DMS79 treated with DMSO at 0.1 percent for 48 hours (cell line): ENCODE results near the gene HNRNPC.
A peak's percentile ranks its signal among the peaks of the same experiment; 100 is the strongest.
"Not testable (repeated sequence)": the region's sequence is repeated elsewhere in the genome, so short reads cannot be mapped to it uniquely, and the experiment has no call there.

Experiments
- DNase-seq: peaks from one replicate; lab custom pipeline; 2025; lab: John Stamatoyannopoulos, UW

HNRNPC gene

DNA sequence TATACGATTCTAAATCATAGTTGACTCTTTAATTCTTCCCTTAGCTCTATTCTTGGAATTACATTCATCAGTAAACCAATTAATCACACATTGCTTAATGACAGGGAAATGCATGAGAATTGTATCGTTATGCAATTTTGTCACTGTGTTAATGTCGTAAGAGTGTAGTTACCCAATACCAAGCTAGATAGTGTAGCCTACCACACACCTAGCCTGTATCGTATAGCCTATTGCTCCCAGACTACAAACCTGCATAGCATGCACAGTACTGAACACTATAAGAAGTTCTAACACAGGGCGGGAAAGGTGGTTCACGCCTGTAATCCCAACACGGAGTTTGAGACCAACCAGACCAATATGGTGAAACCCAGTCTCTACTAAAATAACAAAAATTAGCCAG lies 24.7 kb downstream of the HNRNPC start:
- DNase-seq: no peak

DNA sequence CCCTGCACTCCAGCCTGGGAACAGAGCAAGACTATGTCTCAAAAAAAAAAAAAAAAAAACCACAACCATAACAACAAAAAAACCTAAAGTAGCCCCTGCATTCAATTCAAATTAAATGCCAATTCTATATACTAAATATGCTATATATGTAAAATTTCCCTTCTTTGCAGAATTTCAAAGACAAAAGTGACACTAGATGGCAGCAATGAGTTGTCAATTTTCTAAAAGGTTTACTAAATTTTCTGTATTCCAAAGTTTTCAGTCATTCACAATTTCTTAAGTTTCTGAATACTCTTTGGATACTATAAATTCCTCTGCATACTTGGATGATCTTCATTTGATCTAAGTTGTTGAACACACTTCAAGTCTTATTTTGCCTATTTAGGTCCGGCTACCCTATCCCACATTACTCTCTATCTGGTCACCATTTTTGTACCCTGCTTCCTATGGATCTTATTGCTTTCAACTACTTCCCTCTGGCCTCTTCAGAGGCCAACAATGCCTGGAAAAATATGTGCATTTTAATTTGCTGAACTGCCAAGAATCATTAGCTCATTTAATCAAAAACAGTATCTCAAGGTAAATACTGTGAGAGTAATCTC lies 27.9 kb downstream of the HNRNPC start:
- no peak for DNase-seq

DNA sequence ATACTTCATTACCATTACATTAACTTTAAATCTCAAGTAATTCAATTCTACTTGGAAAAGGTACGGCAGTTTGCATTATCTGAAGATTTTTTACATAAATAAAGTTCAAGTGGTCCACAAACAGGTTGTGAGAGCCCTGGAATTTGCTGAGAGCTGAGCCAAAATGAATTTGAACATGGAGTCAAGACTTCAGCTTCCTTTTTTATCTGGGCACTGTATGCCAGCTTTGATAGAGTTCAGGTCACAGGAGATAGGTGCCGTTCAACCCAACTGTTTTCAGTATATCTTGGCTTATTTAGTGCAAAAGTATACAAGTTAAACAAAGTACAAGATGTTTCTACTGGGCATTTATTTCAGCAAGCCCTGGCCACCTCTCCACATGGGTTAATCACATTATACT lies 28.8 kb downstream of the HNRNPC start:
- DNase-seq: no peak

DNA sequence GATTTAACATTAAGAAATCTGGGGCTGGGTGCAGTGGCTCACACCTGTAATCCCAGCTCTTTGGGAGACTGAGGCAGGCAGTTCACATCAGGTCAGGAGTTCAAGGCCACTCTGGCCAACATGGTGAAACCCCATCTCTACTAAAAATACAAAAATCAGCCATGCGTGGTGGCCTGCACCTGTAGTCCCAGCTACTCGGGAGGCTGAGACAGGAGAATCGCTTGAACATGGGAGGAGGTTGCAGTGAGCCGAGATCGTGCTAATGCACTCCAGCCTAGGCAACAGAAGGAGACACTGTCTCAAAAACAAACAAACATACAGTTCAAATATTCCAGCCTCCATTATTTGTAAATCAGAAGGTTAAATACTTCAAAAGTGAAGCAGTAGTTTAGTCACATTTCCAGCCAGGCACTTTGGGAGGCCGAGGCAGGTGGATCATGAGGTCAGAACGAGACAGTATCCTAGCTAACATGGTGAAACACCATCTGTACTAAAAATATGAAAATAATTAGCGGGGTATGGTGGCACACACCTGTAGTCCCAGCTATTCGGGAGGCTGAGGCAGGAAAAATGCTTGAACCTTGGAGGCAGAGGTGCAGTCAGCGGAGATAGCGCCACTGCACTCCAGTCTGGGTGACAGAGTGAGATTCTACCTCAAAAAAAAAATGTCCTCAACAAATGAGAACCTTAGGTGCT lies 30.3 kb downstream of the HNRNPC start:
- DNase-seq: no peak

DNA sequence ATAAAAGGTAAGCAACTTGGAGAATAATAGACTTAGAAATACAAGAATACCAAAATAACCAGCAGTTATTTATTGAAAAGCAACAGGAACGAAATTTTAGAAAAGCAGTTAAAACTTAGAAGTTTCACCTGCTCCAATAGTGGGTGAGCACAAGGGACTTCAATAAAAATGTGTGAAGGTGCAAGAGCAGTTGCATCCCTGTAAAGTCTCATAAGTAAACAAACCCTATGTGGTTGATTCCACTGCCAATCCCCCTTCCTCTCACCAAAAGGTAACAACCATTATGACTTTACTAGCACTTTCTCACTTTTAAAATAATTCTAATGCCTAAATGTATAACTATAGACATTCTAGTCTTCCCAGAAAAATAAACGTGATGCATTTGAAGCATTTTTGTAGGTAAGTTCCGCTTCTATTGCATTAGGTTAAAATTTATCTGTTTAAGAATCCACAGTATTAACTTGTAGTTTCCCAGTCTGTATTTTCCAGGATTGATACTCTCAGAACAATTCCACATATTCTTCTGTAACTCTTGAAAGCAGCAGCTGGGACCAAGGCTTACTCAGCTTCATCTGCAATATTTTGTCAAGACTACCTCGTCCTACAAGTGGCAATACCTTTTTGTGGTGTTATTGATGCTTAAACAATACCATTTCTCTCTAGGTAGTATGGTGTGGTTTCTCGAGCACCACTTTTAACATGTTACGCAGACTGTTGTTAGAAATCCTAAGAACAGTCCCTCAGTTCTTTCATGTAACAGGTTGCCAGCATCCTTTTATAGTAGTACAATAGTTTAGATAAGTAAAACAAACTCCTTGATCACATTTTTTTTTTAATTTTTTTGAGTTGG lies 32.1 kb downstream of the HNRNPC start:
- peak; percentile 23 for DNase-seq

DNA sequence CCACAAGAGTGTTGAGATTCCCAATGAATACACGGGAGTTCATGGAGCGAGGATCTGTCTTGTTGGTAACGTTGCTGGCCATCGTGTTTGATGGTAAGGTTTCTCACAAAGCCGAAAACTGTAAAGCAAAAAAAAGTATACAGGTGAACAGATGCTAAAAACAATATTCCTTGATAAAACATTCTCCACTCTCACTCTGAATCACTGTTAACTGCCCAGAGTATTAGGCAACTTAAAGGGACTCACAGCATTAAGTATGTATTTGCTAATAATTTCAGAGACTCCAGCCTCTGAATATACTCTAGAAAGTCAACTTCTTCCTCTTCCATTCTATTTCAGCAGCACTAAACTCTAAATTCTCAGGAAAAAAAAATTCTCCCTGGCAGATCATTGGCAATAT lies 35.1 kb downstream of the HNRNPC start:
- DNase-seq: no peak

DNA sequence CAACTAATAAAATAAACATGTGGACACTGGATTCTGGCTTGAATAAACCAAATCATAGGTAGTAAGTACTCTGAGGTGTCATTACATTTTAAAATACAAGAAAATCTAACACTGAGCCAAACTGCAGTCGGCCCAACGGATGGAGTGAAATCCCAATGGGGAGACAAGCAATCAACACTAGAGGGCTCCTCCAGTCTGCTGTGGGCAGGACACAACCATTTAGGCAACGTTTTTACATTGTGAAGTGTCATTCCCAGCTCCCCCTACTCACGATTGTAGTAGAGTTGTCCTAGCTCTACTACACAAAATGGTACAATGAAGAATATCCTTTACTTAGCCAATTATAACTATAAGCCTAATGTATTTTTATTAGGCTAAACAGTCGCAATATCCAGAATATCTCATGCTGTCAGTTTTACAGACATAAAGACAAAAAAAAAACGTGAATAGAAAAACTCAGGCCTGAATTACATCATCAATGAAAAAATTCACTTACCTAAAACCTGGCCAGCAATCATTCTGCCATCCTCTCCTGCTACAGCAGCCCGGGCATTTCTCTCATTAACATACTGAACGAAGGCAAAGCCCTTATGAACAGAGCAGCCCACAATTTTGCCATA lies 35.7 kb downstream of the HNRNPC start:
- no peak for DNase-seq

DNA sequence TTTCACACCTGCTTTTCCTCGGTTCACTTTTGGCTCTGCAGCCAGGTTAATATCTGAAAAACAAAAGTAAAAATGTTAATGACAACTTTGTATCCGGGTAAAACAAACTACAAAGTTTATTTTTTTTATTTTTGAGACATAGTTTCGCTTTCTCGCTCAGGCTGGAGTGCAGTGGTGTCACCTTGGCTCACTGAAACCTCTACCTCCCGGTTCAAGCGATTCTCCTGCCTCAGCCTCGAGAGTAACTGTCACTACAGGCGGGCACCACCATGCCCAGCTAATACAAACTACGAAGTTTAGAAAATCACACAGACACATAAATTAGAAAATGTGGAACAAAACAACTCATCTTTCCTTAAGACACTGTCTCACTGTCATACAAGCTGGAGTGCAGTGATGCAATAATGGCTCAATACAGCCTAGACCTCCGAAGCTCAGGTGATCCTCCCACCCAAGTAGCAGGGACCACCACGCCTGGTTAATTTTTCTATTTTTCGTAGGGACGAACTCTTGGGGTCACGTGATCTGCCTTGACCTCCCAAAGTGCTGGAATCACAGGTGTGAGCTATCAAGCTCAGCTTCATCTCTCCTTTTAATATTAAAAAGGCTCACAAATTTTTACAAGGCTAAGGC lies 38.1 kb downstream of the HNRNPC start:
- no peak for DNase-seq

DNA sequence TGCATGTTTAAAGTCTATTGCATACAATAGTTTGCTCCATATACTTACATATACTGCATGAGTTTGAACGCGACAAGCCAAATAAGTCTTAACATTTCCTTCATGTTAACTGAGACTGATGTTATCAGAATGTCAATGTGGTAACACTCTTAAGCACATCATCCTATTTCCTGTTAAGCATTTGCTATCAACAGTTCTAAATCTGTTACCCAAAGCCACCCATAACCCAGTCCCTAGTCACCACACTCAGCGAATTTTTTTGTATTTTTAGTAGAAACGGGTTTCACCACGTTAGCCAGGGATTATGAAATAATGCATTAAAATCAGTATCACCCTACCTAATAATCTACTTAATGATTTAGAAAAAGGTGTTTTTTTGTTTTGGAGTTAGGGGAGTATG lies 39.4 kb downstream of the HNRNPC start:
- DNase-seq: no peak

DNA sequence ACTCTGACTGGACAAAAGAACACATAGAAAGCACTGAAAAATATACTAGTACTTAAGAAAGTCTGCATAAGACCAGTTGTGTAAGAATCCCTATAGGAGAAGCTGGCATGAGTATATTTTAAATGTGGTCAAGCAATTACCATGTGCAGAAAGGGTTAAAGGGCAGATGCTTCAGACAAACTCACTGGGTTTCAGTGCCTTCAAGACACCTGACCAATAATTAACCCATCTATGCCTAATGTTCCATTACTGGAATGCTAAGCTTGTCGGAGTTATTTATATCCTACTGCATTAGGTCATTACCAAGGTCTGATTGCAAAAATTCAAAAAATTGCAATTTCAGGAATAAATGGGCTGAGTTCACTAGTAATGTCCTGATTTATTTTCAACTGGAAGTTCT lies 41.3 kb downstream of the HNRNPC start:
- no peak for DNase-seq

DNA sequence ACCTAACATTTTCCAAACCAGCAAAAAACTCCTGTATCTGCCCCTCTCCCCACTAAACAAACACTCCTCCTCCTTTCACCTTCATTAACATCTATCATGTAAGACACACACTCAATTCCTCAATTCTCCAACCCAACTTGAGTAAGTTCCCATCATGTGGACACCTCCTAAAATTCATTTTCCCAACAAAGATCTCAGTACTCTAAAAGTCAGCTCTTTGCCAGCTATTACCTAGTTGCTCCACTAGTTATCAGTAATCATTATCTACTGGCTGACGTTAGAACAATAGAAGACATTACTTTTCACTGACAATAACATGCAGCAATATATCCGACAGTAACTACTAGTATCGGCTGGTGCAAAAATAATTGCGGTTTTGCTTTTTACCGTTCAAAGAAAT lies 42.1 kb downstream of the HNRNPC start:
- DNase-seq: no peak

DNA sequence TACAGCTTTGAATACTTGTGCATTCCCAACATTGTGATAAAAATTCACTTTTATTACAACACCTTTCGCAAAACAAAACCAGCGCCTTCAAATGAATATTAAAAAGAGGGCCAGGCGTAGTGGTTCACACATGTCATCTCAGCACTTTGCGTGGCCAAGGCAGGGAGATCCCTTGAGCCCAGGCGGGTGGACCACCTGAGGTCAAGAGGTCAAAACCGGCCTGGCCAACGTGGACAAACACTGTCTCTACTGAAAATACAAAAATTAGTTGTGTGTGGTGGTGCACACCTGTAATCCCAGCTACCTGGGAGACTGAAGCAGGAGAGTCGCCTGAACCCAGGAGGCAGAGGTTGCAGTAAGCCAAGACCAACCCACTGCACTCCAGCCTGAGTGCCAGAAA lies 42.8 kb downstream of the HNRNPC start:
- no peak for DNase-seq

DNA sequence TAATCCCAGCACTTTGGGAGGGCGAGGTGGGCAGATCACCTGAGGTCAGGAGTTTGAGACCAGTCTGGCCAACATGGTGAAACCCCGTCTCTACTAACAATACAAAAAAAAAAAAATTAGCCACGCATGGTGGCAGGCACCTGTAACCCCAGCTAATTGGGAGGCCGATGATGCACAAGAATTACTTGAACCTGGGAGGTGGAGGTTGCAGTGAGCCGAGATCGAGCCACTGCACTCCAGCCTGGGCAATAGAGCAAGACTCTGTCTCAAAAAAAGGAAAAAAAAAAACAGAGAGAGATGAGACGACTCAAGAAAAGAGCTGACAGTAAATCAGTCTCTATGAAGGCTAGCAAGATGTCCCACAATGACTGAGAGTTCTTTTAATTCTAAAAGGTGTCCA lies 44.1 kb downstream of the HNRNPC start:
- not testable (repeated sequence) for DNase-seq

DNA sequence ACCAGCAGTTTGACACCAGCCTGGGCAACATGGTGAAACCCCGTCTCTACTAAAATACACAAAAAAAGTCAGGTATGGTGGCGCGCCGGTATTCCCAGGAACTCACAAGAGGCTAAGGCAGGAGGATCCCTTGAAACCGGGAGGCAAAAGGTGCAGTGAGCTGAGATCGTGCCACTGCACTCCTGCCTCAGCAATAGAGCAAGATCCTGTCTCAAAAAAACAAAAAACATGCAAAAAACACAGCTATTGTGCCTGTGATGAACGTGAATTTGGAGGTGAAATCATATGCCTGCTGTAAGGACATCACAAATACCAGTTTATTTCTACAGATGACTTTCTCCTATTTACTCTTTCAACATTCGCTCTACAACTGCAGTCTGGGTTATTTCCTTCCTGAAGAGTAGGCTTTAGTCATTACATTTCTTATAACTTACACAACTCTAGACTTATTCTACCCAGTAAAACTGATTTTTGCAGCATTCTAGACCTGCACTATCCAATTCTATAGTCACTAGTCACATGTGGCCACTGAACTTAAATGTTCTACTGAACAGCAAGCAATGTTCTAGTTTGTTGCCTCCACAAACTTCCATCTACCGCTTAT lies 48.3 kb downstream of the HNRNPC start:
- no peak for DNase-seq

DNA sequence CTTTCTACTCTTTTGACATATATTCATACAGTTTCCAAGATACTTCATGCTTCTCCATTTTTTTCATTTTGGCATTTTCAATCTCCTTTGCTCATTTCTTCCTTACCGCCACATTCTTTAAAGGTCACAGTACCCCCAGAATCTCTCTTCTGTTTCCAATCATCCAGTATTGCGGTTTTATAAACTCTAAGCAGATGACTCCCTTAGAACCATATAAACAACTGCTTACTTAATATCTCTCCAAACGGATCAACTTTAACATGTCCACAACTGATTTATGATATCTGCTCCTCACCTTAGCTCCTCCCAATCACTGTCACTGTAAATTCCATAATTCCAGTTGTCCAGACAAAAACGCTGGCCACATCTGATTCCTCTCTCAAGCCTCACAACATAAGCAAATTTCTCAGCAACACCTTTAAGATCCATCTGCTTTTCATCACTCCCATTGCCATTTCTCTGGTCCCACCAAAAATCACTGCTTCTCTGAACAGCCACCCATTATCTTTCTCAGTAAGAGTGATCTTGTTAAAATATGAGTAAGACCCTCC lies 49.6 kb downstream of the HNRNPC start:
- DNase-seq: no peak

DNA sequence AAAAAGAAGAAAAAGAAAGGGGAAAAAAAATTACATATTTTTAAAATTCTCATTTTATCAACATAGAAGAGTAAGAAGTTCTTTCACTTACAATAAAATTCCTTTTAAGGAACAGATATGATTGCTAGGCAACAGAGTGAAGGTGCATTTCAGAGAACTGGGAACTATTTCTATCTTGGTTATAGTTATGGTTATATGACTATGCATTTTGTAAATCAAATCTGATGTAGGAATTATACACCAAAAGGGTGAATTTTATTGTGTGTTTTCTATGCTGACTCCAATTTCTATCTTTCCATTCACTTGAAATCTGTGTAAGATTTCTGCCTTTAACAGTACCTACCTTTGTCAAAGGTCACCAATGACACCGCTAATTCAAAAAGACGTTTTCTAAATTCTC lies 50.1 kb downstream of the HNRNPC start:
- no peak for DNase-seq

DNA sequence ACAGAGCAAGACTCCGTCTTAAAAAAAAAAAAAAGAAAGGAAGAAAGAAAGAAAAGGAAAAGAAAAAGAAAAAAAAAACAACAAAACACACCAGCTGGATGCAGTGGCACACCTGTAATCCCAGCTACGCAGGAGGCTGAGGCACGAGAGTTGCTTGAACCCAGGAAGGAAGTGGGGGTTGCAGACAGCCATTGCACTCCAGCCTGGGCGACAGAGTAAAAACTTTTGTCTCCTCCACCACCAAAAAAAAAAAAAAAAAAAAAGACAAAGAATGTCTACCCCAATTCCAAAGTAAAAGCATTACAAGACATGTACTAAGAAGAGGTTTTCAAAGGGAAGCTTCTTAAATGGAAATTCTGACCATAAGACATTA lies 53.4 kb downstream of the HNRNPC start:
- no peak for DNase-seq

DNA sequence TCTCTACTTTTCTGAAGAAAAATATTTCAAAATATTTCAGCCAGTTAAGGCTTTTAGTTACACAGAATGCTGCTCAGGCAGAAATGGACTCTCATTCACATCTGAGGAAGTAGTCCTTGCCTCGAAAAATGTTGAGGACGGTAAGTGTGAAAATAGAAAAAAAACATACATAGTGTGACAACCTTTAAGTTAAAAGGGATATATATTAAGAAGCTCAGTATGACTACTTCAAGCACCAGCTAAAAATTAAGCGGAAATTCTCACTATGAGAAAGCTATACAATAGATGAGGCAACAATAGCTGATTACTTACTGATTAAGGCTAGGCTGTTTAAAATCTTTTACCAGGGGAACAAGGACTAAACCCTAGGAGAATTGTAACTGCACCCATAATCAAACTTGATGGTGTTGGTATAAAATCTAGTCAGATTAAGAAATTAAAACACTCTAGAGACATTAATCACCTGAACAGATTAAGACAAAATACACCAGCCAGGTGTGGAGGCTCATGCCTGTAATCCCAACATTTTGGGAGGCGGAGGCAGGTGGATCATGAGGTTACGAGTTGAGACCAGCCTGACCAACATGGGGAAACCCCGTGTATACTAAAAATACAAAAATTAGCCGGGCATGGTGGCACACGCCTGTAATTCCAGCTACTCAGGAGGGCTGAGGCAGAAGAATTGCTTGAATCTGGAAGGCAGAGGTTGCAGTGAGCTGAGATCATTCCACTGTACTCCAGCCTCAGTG lies 53.9 kb downstream of the HNRNPC start:
- DNase-seq: no peak

DNA sequence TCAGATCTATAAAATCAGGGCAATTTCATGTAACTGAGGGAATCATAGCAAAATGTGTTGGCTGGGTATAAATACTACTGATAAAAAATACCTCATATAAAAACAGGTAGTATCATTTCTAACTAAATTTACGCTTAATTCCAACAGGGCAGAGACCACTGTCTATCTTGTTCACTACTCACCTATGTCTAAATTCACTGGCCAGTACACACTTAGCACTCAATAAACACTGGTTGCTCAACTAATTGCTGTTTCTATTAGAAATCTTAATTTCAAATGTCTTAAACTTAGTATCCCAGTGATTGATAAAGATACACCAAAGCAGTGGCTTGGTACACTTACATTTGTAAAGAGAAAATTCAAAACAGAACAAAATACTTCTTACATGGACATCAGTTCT lies 55.6 kb downstream of the HNRNPC start:
- no peak for DNase-seq

DNA sequence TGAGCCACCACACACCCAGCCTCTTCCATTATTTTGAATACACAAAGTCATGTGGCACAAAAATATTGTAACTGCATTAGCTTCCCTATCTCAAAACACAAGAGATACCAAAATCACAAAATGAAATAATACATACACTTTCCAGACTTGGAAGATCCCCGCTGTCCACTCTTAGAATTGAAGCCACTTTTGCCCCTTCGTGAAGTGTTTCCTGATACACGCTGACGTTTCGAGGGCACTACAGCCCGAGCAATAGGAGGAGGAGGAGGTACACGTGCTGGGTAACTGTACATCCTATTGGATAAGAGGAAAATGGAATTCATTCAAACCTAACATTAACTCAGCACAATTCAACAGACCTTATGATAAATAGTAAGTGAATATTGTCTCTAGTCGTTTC lies 56.4 kb downstream of the HNRNPC start:
- not testable (repeated sequence) for DNase-seq

DNA sequence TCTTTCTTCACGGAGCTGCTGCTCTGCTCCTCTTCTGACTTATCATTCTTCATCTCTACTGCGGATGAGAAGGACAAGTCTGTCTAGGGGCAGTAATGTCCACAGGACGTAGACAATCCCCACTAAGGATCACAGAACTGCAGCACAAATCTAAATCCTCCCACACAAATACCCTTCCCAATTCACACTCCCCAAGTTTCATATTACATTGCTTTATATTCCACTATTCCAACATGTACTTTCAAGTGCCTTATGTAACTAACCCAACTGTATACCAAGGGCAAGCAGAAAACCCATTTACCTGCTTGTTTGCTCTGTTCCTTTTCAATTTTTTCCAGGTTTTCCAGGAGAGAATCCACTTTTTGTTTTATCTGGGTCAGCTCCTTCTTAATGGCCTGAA lies 57.7 kb downstream of the HNRNPC start:
- DNase-seq: no peak
